Measurements from ENCODE around the gene ADAM19. TPM values are rescaled to one million over a fixed set of nuclear protein-coding genes. Genes with fewer than 3 reads are reported as not detected.

The ADAM19 gene
- total RNA-seq, 1 experiment from 2014 or later: 3.5 TPM

GRCh38 chr5:157524887-157525286, 50.7 kb downstream of the ADAM19 start:
- ChIA-PET CTCF (no interaction called here), POLR2A (no interaction called here)
- Histone ChIP-seq H3K4me1 (ENCODE audit: control insufficient read depth, insufficient read depth, low read length) (no peaks in the 10 kb centered on the region), H3K27me3 (ENCODE audit: control insufficient read depth, insufficient read depth, low read length) (no peaks in the 10 kb centered on the region), H3K27ac (ENCODE audit: low read length) (no peak overlapping the region), H3K9me3 (ENCODE audit: control insufficient read depth, insufficient read depth, low read depth, low read length) (no peaks in the 10 kb centered on the region), H3K36me3 (ENCODE audit: control insufficient read depth, insufficient read depth, low read length) (no peaks in the 10 kb centered on the region), H3K4me3 (ENCODE audit: low read depth in 2 of 2, low read length in 2 of 2) (no peak overlapping the region)
- TF ChIP-seq TCF7L2 (IDR thresholded peaks at IDR 0.05; ENCODE audit: low read depth, low read length): no peak
- no peak for TF ChIP-seq REST (IDR thresholded peaks at IDR 0.05; ENCODE audit: insufficient read depth in 1 of 2, low read depth in 2 of 2, low read length in 1 of 2)
- TF ChIP-seq POLR2AphosphoS5 (IDR thresholded peaks at IDR 0.05; ENCODE audit: low read depth, low read length): no peak
- TF ChIP-seq CTCF (IDR thresholded peaks at IDR 0.05): no peak
- no peak for TF ChIP-seq SIN3A (IDR thresholded peaks at IDR 0.05; ENCODE audit: borderline replicate concordance, insufficient read depth, low read depth, low read length)
- intact Hi-C loops (cut with micrococcal nuclease; ENCODE audit: unreplicated experiment): no loop called here
- in situ Hi-C loops (cut with HindIII; ENCODE audit: low pct_unique_long_range_greater_than_20kb, low sequenced_read_pairs): no loop called here
- ATAC-seq (no peak), DNase-seq (ENCODE audit: low read depth, low spot score) (no peak)
- no TSS peak for BruUV-seq (replicated peaks)

- no peak overlapping the region for H3K4me3 ChIP-seq (ENCODE audit: low read depth in 2 of 2, low read length in 2 of 2)
- ATAC-seq (no peak), DNase-seq (ENCODE audit: low read depth, low spot score) (no peak)
- BruUV-seq (replicated peaks): no TSS peak
- no peaks in the 10 kb centered on the region for H3K9me3 ChIP-seq (ENCODE audit: control insufficient read depth, insufficient read depth, low read depth, low read length)
- H3K27me3 ChIP-seq (ENCODE audit: control insufficient read depth, insufficient read depth, low read length): no peaks in the 10 kb centered on the region
- CTCF ChIA-PET: no interaction called here
- POLR2A ChIA-PET: no interaction called here
- no peak for TF ChIP-seq POLR2AphosphoS5 (IDR thresholded peaks at IDR 0.05; ENCODE audit: low read depth, low read length)
- no peak for TF ChIP-seq SIN3A (IDR thresholded peaks at IDR 0.05; ENCODE audit: borderline replicate concordance, insufficient read depth, low read depth, low read length)
- TF ChIP-seq CTCF (IDR thresholded peaks at IDR 0.05): no peak
- no peak for TF ChIP-seq REST (IDR thresholded peaks at IDR 0.05; ENCODE audit: insufficient read depth in 1 of 2, low read depth in 2 of 2, low read length in 1 of 2)
- TF ChIP-seq TCF7L2 (IDR thresholded peaks at IDR 0.05; ENCODE audit: low read depth, low read length): no peak
- H3K4me1 ChIP-seq (ENCODE audit: control insufficient read depth, insufficient read depth, low read length): no peaks in the 10 kb centered on the region
- no peaks in the 10 kb centered on the region for H3K36me3 ChIP-seq (ENCODE audit: control insufficient read depth, insufficient read depth, low read length)
- no peak overlapping the region for H3K27ac ChIP-seq (ENCODE audit: low read length)
- intact Hi-C loops (cut with micrococcal nuclease; ENCODE audit: unreplicated experiment) (no loop called here), in situ Hi-C loops (cut with HindIII; ENCODE audit: low pct_unique_long_range_greater_than_20kb, low sequenced_read_pairs) (no loop called here)
Measured at GRCh38 chr5:157523976-157524375, 51.6 kb downstream of the ADAM19 start.

Measured in Panc1 (cell line).